Neutrophil (primary cell): ENCODE results near the gene CRMP1.

Source experiments
- H3K27ac ChIP-seq: fragments of 200-600 bp; sonication (generic); 2 replicates; pipeline ENCODE4 v1.5.1; 2016; ENCODE audit warnings: mild to moderate bottlenecking, moderate library complexity
- H3K27me3 ChIP-seq: fragments of 200-600 bp; sonication (generic); 2 replicates; pipeline ENCODE4 v1.6.0; 2016; ENCODE audit warnings: mild to moderate bottlenecking
- H3K36me3 ChIP-seq: fragments of 200-600 bp; sonication (generic); 2 replicates; pipeline ENCODE4 v1.5.1; 2017
- H3K4me1 ChIP-seq, 2 experiments: fragments of 200-600 bp in 1 of 2; sonication (generic) in 1 of 2; 1 replicate in 1 of 2; 2 replicates in 1 of 2; pipeline versions ENCODE4 v1.5.1 to v1.6.1; 2013 to 2016; ENCODE audit warnings: low read depth in 1 of 2, low read length in 1 of 2, mild to moderate bottlenecking in 1 of 2, moderate library complexity in 1 of 2; ENCODE audit not compliant: control insufficient read depth in 1 of 2, insufficient read depth in 1 of 2
- H3K4me3 ChIP-seq, 2 experiments: fragments of 200-600 bp in 1 of 2; sonication (generic) in 1 of 2; 1 replicate in 1 of 2; 2 replicates in 1 of 2; pipeline ENCODE4 v1.5.1; 2013 to 2016; ENCODE audit warnings: low read depth in 1 of 2, low read length in 1 of 2, mild to moderate bottlenecking in 1 of 2, moderate library complexity in 1 of 2
- H3K9me3 ChIP-seq: fragments of 200-600 bp; sonication (generic); 2 replicates; pipeline ENCODE4 v1.5.1; 2016
- TF ChIP-seq, protein P1 (sequence below): fragments of 200-600 bp; sonication (generic); IDR thresholded peaks from 2 replicates; pipeline ENCODE4 v1.5.1; 2016; ENCODE audit warnings: antibody characterized with exemption

The CRMP1 gene

DNA sequence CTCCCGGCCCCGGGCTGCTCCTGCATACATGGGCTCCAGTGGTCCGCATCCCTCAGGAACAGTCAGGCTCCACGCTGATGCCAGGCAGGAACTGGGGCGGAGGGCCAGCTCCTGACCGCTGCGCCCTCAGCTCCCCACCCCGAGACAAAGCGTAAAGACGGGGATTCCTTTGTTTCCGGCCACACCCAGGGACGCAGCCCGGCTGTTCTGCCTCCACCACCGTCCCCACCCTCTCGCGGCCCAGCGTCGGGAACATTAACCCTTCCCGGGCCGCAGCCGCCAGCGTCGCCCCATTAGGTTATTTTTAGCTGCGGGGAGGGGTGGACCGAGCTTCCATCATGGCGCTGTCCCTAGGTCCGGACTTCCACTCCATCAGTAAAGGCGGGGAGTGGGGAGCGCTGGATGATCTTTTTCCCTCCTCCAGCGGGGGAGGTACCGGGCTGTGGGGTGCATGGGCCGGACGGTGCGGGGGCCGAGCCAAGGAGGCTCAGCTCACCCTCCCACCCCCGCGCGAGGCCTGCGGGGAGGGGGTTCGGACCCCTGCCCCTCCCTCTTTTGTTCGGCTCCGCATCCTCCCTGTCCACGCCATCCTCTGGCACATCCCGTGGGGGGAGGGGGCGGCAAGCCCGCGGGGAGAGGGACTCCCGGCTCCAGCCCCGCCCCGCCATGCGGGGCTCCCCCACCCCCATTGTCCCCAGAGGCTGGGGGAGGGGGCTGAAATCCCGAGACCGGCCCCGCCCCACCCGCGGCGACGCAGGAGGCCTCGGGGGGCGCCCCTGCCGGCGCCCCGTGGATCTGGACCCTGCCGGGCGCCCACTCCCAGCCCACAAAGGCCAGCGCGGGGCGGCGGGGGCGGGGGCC, 5.3 kb downstream of the CRMP1 start:
- H3K4me3 ChIP-seq: no peak overlapping the region
- peaks cover 86% of the 10 kb centered on the region for H3K27me3 ChIP-seq
- no peak overlapping the region for H3K27ac ChIP-seq
- no peaks in the 10 kb centered on the region for H3K36me3 ChIP-seq
- TF ChIP-seq, protein P1, sequence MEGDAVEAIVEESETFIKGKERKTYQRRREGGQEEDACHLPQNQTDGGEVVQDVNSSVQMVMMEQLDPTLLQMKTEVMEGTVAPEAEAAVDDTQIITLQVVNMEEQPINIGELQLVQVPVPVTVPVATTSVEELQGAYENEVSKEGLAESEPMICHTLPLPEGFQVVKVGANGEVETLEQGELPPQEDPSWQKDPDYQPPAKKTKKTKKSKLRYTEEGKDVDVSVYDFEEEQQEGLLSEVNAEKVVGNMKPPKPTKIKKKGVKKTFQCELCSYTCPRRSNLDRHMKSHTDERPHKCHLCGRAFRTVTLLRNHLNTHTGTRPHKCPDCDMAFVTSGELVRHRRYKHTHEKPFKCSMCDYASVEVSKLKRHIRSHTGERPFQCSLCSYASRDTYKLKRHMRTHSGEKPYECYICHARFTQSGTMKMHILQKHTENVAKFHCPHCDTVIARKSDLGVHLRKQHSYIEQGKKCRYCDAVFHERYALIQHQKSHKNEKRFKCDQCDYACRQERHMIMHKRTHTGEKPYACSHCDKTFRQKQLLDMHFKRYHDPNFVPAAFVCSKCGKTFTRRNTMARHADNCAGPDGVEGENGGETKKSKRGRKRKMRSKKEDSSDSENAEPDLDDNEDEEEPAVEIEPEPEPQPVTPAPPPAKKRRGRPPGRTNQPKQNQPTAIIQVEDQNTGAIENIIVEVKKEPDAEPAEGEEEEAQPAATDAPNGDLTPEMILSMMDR: no peak
- H3K9me3 ChIP-seq: no peaks in the 10 kb centered on the region
- no peaks in the 10 kb centered on the region for H3K4me1 ChIP-seq

DNA sequence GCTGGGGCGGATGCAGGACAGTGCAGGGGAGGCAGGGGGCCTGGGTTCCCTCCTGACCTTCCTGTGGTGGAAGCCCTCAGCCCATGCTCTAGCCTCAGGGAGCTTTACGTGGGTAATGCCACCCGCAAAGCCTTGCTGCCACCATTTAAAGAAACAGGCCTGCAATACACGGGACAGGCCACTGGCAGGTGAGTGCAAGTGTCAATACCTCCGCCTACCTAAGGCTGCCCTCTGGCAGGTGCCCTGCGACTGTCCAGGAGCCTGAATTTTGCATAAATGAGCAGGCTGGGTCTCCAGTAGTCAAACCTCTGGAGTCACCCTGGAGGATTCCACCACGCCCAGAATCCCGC, 5.9 kb downstream of the CRMP1 start:
- TF ChIP-seq, protein P1: no peak
- Histone ChIP-seq H3K27me3 (peaks cover 84% of the 10 kb centered on the region), H3K4me3 (no peak overlapping the region)

DNA sequence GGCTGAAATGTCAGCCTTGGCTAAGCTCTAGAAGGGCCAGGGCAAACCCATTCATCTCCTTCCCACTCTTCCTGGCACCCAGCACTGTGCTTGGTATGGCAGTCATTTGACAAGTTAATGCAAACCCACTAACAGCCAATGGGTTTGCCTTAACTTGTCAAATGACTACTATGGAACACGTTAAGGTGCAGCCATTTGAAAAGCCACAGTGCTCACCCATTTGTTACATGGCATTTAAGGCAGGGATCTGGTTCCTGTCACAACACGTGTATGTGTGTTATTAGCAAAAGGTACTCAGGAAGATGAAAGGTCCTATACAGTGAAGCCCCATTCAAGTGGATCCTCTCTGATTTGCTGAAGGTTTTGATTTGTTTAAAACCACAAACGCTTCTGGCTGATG, 7.2 kb downstream of the CRMP1 start:
- peaks cover 83% of the 10 kb centered on the region for H3K27me3 ChIP-seq
- H3K27ac ChIP-seq: no peak overlapping the region
- H3K9me3 ChIP-seq: no peaks in the 10 kb centered on the region
- H3K4me1 ChIP-seq: no peaks in the 10 kb centered on the region
- H3K36me3 ChIP-seq: no peaks in the 10 kb centered on the region
- H3K4me3 ChIP-seq: no peak overlapping the region
- TF ChIP-seq, protein P1: no peak

More for the DNA sequence above, 5.9 kb downstream of the CRMP1 start:
- Histone ChIP-seq H3K4me1 (no peaks in the 10 kb centered on the region), H3K9me3 (no peaks in the 10 kb centered on the region), H3K36me3 (no peaks in the 10 kb centered on the region), H3K27ac (no peak overlapping the region)

DNA sequence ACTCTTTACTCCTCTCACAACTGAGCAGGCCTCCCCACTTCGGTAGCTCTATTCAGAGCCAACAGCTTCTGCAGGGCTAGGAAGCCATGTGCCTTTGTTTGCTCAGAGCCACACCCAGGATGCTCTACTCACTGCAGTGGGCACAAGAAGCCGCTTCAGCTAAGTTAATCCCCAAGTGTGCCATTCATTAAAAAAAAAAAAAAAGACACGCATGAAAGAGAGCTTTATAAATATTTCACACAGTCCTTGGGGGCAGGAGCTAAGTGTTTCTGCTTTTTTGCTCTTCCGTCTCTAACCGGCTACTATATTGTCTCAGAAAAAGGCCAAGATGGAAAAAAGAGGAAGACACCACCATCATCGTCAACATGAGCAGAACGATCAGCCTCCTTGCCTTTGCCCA, 8.1 kb downstream of the CRMP1 start:
- Histone ChIP-seq H3K27me3 (peaks cover 76% of the 10 kb centered on the region), H3K27ac (no peak overlapping the region), H3K9me3 (no peaks in the 10 kb centered on the region), H3K4me1 (no peaks in the 10 kb centered on the region), H3K4me3 (no peak overlapping the region), H3K36me3 (no peaks in the 10 kb centered on the region)
- TF ChIP-seq, protein P1: no peak

DNA sequence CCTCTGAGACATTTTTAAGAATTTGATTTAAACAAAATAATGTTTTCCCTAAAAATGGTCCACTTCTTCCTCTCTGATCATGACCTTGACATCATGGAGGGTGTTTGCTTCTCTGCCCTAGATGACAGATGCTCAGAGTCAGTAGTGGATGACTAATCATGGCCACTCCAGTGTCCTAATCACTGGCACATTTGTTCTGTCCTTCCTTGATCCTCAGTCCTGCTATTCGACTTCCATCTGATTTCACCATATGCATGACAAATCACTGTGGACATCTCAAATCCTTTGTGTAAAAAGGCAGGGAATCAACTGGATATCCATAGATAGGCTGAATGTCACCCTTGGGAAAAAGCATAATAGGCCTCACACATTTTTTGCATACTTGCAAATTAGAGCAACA, 9.0 kb downstream of the CRMP1 start:
- H3K36me3 ChIP-seq: no peaks in the 10 kb centered on the region
- H3K4me3 ChIP-seq: no peak overlapping the region
- H3K9me3 ChIP-seq: no peaks in the 10 kb centered on the region
- peaks cover 67% of the 10 kb centered on the region for H3K27me3 ChIP-seq
- no peak overlapping the region for H3K27ac ChIP-seq
- H3K4me1 ChIP-seq: no peaks in the 10 kb centered on the region
- TF ChIP-seq, protein P1: no peak
